Raji (cell line): Measurements from ENCODE around the gene ACOD1.

Source experiments
- POLR2A ChIP-seq: IDR thresholded peaks from 2 replicates; pipeline ENCODE4 v1.6.1; 2011; ENCODE audit warnings: low read depth, low read length, control low read depth; ENCODE audit not compliant: insufficient read depth

Gene ACOD1

GRCh38 chr13:76948149-76948548 lies at the start of gene ACOD1:
ACOD1 (plus strand) TSS chr13:76948511; CDS start chr13:76948559, 48 bp downstream.
- TF ChIP-seq POLR2A, result no peak

GRCh38 chr13:76903544-76904162 lies 44.7 kb upstream of the ACOD1 start:
- TF ChIP-seq POLR2A, result no peak

GRCh38 chr13:76904507-76904906 lies 43.8 kb upstream of the ACOD1 start:
- no peak for TF ChIP-seq POLR2A

- TF ChIP-seq POLR2A, result no peak
Measured at GRCh38 chr13:76912476-76912875, 35.8 kb upstream of the ACOD1 start.

GRCh38 chr13:76913898-76914297 lies 34.4 kb upstream of the ACOD1 start:
- no peak for TF ChIP-seq POLR2A

GRCh38 chr13:76917095-76917494 lies 31.2 kb upstream of the ACOD1 start:
- no peak for TF ChIP-seq POLR2A

- TF ChIP-seq POLR2A, result no peak
Measured at GRCh38 chr13:76921516-76921915, 26.8 kb upstream of the ACOD1 start.

GRCh38 chr13:76925115-76925514 lies 23.2 kb upstream of the ACOD1 start:
- no peak for TF ChIP-seq POLR2A

- TF ChIP-seq POLR2A, result no peak
Measured at GRCh38 chr13:76927955-76928354, 20.4 kb upstream of the ACOD1 start.

GRCh38 chr13:76928456-76928855 lies 19.9 kb upstream of the ACOD1 start:
- no peak for TF ChIP-seq POLR2A

- no peak for TF ChIP-seq POLR2A
Measured at GRCh38 chr13:76929320-76929719, 19.0 kb upstream of the ACOD1 start.

- no peak for TF ChIP-seq POLR2A
Measured at GRCh38 chr13:76929851-76930374, 18.4 kb upstream of the ACOD1 start.

GRCh38 chr13:76932076-76932475 lies 16.2 kb upstream of the ACOD1 start:
- TF ChIP-seq POLR2A, result no peak

GRCh38 chr13:76934671-76935070 lies 13.6 kb upstream of the ACOD1 start:
- no peak for TF ChIP-seq POLR2A

GRCh38 chr13:76936763-76937162 lies 11.5 kb upstream of the ACOD1 start:
- no peak for TF ChIP-seq POLR2A

- TF ChIP-seq POLR2A, result no peak
Measured at GRCh38 chr13:76937281-76937820, 11.0 kb upstream of the ACOD1 start.

- TF ChIP-seq POLR2A, result no peak
Measured at GRCh38 chr13:76939215-76939614, 9.1 kb upstream of the ACOD1 start.
